Mesodermal cell (in vitro differentiated cells): ENCODE results near the gene TEAD3.
"Not testable (repeated sequence)": the region's sequence is repeated elsewhere in the genome, so short reads cannot be mapped to it uniquely, and the experiment has no call there.

ENCODE experiments used
- H3K27ac ChIP-seq: 2 replicates; pipeline ENCODE4 v1.7.0; 2013; ENCODE audit warnings: mild to moderate bottlenecking, low read depth, low read length, moderate library complexity; ENCODE audit not compliant: severe bottlenecking
- H3K36me3 ChIP-seq: 2 replicates; pipeline ENCODE4 v1.7.1; 2013; ENCODE audit warnings: mild to moderate bottlenecking, low read length, moderate library complexity; ENCODE audit not compliant: control insufficient read depth, insufficient read depth
- H3K4me1 ChIP-seq: one replicate; pipeline ENCODE4 v1.7.1; 2013; ENCODE audit warnings: mild to moderate bottlenecking, low read length; ENCODE audit not compliant: insufficient read depth, control insufficient read depth, poor library complexity, severe bottlenecking
- H3K4me3 ChIP-seq: 2 replicates; pipeline ENCODE4 v1.7.0; 2013; ENCODE audit warnings: low read length, control low read depth, mild to moderate bottlenecking; ENCODE audit not compliant: insufficient read depth, poor library complexity, severe bottlenecking; ENCODE audit errors: extremely low read depth
- H3K9me3 ChIP-seq: 2 replicates; pipeline ENCODE4 v1.7.1; 2013; ENCODE audit warnings: mild to moderate bottlenecking, low read length, moderate library complexity; ENCODE audit not compliant: control insufficient read depth
- WGBS, 2 experiments: methylation state at CpG; one replicate each; pipeline ENCODE4 v1.1.5; 2013; ENCODE audit warnings: missing lambda C conversion rate in 2 of 2; ENCODE audit not compliant: insufficient coverage in 2 of 2; 5-methylcytosine and 5-hydroxymethylcytosine counted together

The TEAD3 gene

GRCh38 chr6:35445691-35446090 lies 51.2 kb downstream of the TEAD3 start:
- Histone ChIP-seq H3K4me1 (no peaks in the 10 kb centered on the region), H3K9me3 (no peaks in the 10 kb centered on the region), H3K4me3 (no peak overlapping the region), H3K27ac (no peak overlapping the region), H3K36me3 (no peaks in the 10 kb centered on the region)
- whole genome bisulfite sequencing, 2 experiments, result 89 to 91% methylated on average over 7 of the region's 7 CpGs

GRCh38 chr6:35443341-35444030 lies 53.4 kb downstream of the TEAD3 start:
- Histone ChIP-seq H3K27ac (no peak overlapping the region), H3K36me3 (no peaks in the 10 kb centered on the region), H3K4me1 (no peaks in the 10 kb centered on the region), H3K4me3 (no peak overlapping the region), H3K9me3 (no peaks in the 10 kb centered on the region)
- WGBS, 2 experiments, result 90 to 91% methylated on average over 3 to 4 of the region's 9 CpGs

- Histone ChIP-seq H3K4me1 (no peaks in the 10 kb centered on the region), H3K9me3 (no peaks in the 10 kb centered on the region), H3K36me3 (no peaks in the 10 kb centered on the region), H3K27ac (no peak overlapping the region), H3K4me3 (no peak overlapping the region)
- WGBS, 2 experiments, result 92 to 97% methylated on average over 5 of the region's 5 CpGs
These were observed 54.2 kb downstream of the TEAD3 start for GRCh38 chr6:35442693-35443092.

DNA sequence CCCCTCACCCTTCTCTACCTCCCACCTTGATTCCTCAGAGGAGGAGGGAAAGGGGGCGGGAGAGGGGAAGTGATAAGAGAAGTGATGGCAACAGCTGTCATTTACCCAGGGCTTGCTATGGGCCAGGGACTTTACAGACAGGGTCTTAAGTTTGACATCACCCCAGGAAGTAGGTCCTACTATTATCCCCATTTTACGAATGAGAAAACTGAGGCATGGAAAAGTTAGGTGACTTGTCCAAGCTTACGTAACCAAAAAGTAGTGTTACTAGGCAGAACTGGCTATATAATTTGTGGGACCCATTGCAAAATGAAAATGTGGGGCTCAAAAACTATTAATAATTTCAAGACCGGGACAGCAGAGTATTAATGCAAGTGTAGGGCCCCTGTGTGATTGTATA lies 55.2 kb downstream of the TEAD3 start:
- 100% methylated on average over 3 of the region's 4 CpGs for WGBS, 2 experiments
- Histone ChIP-seq H3K4me1 (no peaks in the 10 kb centered on the region), H3K4me3 (no peak overlapping the region), H3K36me3 (no peaks in the 10 kb centered on the region), H3K9me3 (no peaks in the 10 kb centered on the region), H3K27ac (no peak overlapping the region)

GRCh38 chr6:35441205-35441604 lies 55.7 kb downstream of the TEAD3 start:
- 76 to 78% methylated on average over 3 of the region's 3 CpGs for WGBS, 2 experiments
- H3K9me3 ChIP-seq, result no peaks in the 10 kb centered on the region
- no peak overlapping the region for H3K27ac ChIP-seq
- H3K36me3 ChIP-seq, result no peaks in the 10 kb centered on the region
- no peak overlapping the region for H3K4me3 ChIP-seq
- H3K4me1 ChIP-seq, result no peaks in the 10 kb centered on the region

- no peak overlapping the region for H3K27ac ChIP-seq
- no peaks in the 10 kb centered on the region for H3K9me3 ChIP-seq
- H3K4me3 ChIP-seq, result no peak overlapping the region
- no peaks in the 10 kb centered on the region for H3K4me1 ChIP-seq
- 37 to 53% methylated on average over 3 of the region's 3 CpGs for WGBS, 2 experiments
- H3K36me3 ChIP-seq, result no peaks in the 10 kb centered on the region
These were observed 57.6 kb downstream of the TEAD3 start for GRCh38 chr6:35439308-35439707.

GRCh38 chr6:35438378-35439065 lies 58.4 kb downstream of the TEAD3 start:
- H3K4me1 ChIP-seq, result not testable (repeated sequence)
- WGBS, 2 experiments, result 100% methylated on average over 1 of the region's 7 CpGs; no CpG with 5 or more reads in 1 of the 2 experiments

GRCh38 chr6:35436071-35436857 lies 60.6 kb downstream of the TEAD3 start:
- H3K27ac ChIP-seq, result no peak overlapping the region
- 76 to 82% methylated on average over 4 to 8 of the region's 8 CpGs for WGBS, 2 experiments
- H3K36me3 ChIP-seq, result no peaks in the 10 kb centered on the region
- H3K9me3 ChIP-seq, result no peaks in the 10 kb centered on the region
- H3K4me3 ChIP-seq, result no peak overlapping the region
- H3K4me1 ChIP-seq, result no peaks in the 10 kb centered on the region

More at GRCh38 chr6:35438378-35439065, 58.4 kb downstream of the TEAD3 start:
- H3K9me3 ChIP-seq, H3K4me3 ChIP-seq, H3K27ac ChIP-seq, H3K36me3 ChIP-seq: not testable (repeated sequence)

- Histone ChIP-seq H3K4me1 (no peaks in the 10 kb centered on the region), H3K27ac (no peak overlapping the region), H3K4me3 (no peak overlapping the region), H3K36me3 (no peaks in the 10 kb centered on the region), H3K9me3 (no peaks in the 10 kb centered on the region)
- 91 to 95% methylated on average over 13 to 15 of the region's 16 CpGs for WGBS, 2 experiments
These were observed 61.6 kb downstream of the TEAD3 start for GRCh38 chr6:35435074-35435837.

DNA sequence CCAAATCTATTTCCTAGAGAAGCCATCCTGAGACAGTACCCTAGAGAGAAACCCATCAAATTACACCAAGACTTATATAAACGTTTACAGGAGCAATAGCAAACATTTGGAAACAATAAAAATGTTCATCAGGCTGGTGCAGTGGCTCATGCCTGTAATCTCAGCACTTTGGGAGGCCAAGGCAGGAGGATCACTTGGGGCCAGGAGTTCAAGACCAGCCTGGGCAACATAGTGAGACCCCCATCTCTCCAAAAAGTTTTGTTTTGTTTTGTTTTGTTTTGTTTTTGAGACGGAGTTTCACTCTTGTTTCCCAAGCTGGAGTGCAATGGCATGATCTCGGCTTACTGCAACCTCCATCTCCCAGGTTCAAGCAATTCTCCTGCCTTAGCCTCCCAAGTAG lies 64.2 kb downstream of the TEAD3 start:
- H3K4me1 ChIP-seq, H3K4me3 ChIP-seq, H3K36me3 ChIP-seq, H3K27ac ChIP-seq: not testable (repeated sequence)
- H3K9me3 ChIP-seq, result peaks cover 14% of the 10 kb centered on the region
- 83 to 86% methylated on average over 1 to 3 of the region's 3 CpGs for WGBS, 2 experiments
